Measurements from ENCODE around the gene DCAF5.

The DCAF5 gene

GRCh38 chr14:69001375-69001774, 151.5 kb downstream of the DCAF5 start:
- no peak for DNase-seq
